Tibial nerve (tissue), 4 donors: ENCODE data around the gene GRIK3.

Experiments used
- EP300 ChIP-seq, 2 donors: sonication (generic); formaldehyde crosslinking; IDR thresholded peaks; one replicate each; pipeline ENCODE4 v1.6.1; 2017; ENCODE audit warnings: antibody characterized with exemption in 2 of 2, mild to moderate bottlenecking in 1 of 2
- POLR2A ChIP-seq, 2 donors: fragments of 450-650 bp; IDR thresholded peaks; one replicate each; pipeline ENCODE4 v1.6.1; 2017; ENCODE audit warnings: antibody characterized with exemption in 2 of 2, mild to moderate bottlenecking in 2 of 2, moderate library complexity in 2 of 2
- TF ChIP-seq, protein P1 (sequence below), 5 experiments: fragments of 200-600 bp in 3 of 5; fragments of 450-650 bp in 2 of 5; sonication (generic) in 3 of 5; IDR thresholded peaks; one replicate each; pipeline ENCODE4 v1.5.1; 2016 to 2019; ENCODE audit warnings: antibody characterized with exemption in 5 of 5, mild to moderate bottlenecking in 3 of 5, moderate library complexity in 2 of 5

GRCh38 chr1:36922593-36923426, 111.5 kb downstream of the GRIK3 start:
- TF ChIP-seq POLR2A (IDR thresholded peaks at IDR 0.05) (no peak), EP300 (IDR thresholded peaks at IDR 0.05) (no peak)
- TF ChIP-seq, protein P1, sequence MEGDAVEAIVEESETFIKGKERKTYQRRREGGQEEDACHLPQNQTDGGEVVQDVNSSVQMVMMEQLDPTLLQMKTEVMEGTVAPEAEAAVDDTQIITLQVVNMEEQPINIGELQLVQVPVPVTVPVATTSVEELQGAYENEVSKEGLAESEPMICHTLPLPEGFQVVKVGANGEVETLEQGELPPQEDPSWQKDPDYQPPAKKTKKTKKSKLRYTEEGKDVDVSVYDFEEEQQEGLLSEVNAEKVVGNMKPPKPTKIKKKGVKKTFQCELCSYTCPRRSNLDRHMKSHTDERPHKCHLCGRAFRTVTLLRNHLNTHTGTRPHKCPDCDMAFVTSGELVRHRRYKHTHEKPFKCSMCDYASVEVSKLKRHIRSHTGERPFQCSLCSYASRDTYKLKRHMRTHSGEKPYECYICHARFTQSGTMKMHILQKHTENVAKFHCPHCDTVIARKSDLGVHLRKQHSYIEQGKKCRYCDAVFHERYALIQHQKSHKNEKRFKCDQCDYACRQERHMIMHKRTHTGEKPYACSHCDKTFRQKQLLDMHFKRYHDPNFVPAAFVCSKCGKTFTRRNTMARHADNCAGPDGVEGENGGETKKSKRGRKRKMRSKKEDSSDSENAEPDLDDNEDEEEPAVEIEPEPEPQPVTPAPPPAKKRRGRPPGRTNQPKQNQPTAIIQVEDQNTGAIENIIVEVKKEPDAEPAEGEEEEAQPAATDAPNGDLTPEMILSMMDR (IDR thresholded peaks at IDR 0.05), result no peak
